HG02610 (cell line): ENCODE data around the gene SULT1E1.
"Not testable (repeated sequence)": the region's sequence is repeated elsewhere in the genome, so short reads cannot be mapped to it uniquely, and the experiment has no call there.

Experiments used
- ATAC-seq: cut with Tn5 transposase; IDR thresholded peaks from one replicate; pipeline ENCODE4 v1.9.1; 2021; ENCODE audit warnings: mild to moderate bottlenecking, moderate library complexity; ENCODE audit not compliant: unreplicated experiment

SULT1E1 gene

GRCh38 chr4:69848028-69848427, 11.9 kb downstream of the SULT1E1 start:
- ATAC-seq: peak; percentile 43

DNA sequence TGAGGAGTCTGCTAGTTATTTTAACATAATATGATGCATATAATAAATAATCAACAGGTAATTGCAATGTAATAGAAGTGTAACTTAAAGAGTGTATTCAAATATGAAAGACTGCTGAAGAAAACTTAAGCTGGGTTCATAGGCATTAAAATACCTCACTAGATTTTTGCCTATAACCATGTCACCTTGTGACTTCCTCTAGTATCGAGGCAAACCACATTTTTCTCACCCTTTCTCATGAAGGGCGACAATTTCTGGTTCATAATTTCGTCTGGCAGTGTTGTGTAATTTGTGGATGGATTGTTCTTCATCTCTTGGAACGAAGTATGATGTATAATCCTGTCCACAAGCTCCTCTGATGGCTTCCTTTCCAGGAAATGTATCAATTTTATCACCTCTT, 16.0 kb downstream of the SULT1E1 start:
- ATAC-seq: peak; percentile 77

DNA sequence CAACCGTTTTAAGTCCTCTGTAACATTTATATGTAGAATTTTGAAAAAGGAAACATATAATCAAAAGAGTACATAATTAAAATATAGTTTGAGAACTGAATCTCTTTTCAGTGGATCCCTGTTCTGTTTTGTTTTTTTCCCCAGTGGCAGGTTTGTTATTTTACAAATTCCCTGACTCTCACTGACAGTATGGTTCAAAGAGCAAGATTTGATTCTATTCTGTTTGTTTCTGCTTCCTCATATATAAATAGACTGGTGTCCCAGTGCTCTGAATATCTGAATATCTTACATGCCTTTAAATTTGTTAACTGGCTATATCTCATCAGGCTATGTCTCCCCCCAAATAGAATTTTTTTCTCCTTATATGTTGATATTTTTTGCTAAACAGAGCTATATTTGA, 16.6 kb downstream of the SULT1E1 start:
- no peak for ATAC-seq

DNA sequence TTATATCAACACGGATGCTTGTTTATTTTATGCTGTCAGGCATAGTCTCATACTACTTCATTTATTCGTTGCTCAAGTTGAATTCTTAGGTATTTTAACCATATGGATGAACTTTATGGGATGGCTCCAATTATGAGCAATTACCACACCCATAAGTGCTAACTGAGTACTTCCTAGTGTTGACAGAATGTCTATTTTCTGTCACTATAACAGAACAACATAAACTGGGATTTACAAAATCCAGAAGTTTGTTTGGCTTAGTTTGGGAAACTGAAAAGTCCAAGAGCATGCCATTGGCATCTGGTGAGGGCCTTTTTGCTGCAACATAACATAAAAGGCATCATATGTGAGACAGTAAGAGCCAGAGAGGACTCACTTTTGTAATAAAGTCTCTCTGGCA, 21.0 kb downstream of the SULT1E1 start:
- ATAC-seq: no peak

DNA sequence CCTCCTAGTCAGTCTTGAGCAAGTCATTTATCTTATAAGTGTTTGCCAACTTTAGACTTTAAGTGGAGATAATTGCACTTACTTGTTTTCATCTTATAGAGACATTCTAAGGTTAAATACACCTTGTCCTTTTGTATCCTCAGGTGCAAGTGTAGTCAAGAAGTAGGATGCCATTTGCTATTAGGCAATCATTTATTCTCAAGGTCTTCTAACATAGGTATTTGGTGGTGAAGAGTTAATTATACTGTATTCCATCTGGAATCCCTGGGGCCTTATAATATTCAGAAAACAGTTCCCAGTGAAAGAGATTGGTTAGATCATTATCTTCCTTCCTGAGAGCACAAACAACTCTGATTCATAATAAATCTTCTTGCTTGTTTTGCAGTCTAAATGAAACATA, 23.7 kb downstream of the SULT1E1 start:
- ATAC-seq: no peak

- no peak for ATAC-seq
These were observed 24.2 kb downstream of the SULT1E1 start for GRCh38 chr4:69835766-69836165.

- no peak for ATAC-seq
These were observed 26.7 kb downstream of the SULT1E1 start for GRCh38 chr4:69833251-69833650.

- ATAC-seq: peak; percentile 38
These were observed 27.5 kb downstream of the SULT1E1 start for GRCh38 chr4:69832326-69833030.

DNA sequence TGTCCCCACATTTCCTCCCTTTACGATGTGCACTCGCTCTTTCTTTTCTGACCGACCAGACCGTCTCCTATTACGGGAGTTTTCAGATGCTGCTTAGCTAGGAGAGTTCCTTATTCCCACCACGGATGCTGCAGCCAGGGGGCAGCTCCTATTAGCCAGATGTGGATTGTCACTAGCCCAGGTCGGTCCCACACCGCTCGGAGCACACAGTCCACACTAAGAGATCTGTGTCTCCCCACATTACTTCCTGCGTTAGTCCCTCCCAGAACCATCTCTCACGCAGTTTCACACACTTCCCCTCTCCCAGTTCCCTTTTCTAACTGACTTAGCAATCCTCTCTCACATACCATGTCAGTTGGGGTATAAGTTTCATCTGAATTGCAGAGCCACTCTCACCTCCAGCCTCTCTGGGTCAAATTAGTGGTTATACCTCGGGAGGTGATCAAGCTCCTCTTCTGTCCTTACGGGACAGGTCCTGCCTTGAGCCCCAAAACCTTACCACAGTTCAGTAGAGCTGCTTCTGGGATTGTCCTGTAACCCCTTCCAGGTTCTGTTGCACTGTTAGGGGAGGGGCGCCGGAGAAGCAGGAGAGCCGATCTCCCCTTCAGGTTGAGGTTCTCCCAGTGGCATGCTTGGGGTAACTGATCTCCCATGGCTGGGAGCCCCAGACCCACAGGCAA, 28.2 kb downstream of the SULT1E1 start:
- ATAC-seq: peak; percentile 95

DNA sequence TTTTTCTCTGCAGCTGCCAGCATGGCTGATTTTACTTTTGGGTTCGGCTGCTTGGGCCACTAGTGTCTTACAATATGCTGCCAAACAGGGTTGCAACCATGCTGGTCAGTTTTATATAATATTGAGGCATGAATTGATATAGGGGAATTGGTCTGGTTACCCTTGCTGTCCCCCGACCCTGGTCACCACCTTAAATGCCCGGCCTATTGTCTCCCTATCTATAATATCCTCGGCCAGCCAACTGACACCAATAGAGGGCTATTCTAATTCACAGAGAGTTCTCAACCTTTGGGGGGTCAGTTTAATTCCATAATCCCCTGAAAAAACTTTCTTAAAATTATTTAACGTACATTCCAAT, 28.7 kb downstream of the SULT1E1 start:
- ATAC-seq: no peak

GRCh38 chr4:69830560-69831269, 29.2 kb downstream of the SULT1E1 start:
- peak; percentile 17 for ATAC-seq

DNA sequence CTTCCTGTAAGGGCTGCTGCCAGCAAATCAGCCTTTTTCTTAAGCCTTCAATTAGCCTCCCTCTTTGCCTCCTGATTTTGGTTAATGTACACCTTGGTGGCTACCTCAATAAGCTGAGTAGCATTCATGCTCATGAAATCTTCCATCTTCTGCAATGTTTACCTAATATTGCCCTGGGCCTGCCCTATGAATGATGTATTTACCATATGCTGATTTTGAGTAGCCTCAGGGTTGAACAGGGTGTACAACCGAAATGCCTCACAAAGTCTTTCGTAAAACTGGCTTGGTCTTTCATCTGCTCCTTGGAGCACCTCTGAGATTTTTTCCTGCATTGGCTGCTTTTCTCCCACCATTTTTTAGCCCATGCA, 29.8 kb downstream of the SULT1E1 start:
- ATAC-seq: no peak

DNA sequence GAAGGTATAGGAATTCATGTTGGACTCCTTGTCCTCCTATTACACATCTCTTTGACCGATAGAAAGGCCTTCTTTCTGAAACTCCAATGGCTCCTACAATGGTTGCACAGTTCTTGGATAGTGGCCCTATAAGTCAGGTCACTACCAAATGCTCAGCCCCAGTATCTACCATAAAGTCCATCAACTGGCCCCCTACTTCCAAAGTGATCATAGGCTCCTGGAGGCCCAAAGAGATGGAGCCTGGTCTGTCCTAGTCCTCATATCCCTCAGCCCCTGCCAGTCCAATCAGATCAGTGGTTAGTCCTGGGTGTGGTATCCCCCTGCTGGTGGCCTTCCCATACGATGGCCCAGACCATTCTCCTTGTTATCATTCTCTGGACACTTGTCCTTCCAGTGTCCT, 30.3 kb downstream of the SULT1E1 start:
- ATAC-seq: no peak

DNA sequence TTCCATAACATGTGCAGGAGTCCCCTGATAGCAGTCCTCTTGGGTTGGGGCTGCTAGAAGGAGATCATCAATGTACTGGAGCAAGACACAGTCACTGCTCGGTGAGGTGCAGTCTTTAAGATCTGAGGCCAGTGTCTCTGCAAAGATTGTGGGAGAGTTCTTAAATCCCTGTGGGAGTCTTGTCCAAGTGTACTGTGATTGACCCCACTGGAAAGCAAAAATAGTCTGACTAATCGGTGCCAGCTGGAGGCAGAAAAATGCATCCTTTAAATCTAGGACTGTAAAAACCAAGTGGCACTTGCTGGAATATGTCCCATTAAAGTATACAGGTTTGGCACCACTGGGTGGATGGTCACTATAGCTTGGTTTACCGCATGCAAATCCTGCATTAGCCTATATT, 31.1 kb downstream of the SULT1E1 start:
- no peak for ATAC-seq

- not testable (repeated sequence) for ATAC-seq
These were observed 34.9 kb downstream of the SULT1E1 start for GRCh38 chr4:69825056-69825455.

DNA sequence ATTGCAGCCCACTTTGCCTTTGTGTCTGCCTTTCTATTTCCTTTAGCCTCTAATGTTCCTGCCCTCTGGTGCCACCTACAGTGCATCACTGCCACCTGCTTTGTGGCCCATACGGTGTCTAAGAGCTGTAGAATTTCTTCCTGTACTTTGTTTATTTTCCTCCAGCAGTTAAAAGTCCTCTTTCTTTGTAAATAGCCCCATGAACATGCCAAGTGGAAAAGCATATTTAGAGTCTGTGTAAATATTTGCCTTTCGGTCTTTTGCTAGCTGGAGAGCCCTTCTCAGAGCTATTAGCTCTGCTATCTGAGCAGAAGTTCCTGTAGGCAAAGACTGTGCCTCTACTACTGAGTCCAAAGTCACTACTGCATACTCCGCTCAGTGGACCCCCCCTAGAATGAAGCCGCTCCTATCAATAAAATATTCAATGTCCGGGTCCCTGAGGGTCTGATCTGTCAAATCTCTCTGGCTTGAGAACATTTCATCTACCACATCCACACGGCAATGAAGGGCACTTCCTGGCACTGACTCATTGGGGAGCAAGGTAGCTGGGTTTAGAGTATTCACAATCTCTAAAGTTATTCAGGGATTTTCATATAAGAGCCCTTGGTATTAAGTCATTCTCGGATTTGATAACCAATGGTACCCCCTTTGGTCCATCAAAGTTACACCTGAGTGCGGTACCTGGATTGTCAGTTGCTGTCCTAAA, 36.3 kb downstream of the SULT1E1 start:
- ATAC-seq: peak; percentile 94

GRCh38 chr4:69823048-69823447, 36.9 kb downstream of the SULT1E1 start:
- ATAC-seq: no peak

- no peak for ATAC-seq
These were observed 37.7 kb downstream of the SULT1E1 start for GRCh38 chr4:69822198-69822597.

- ATAC-seq: no peak
These were observed 41.8 kb downstream of the SULT1E1 start for GRCh38 chr4:69818060-69818639.

- no peak for ATAC-seq
These were observed 43.7 kb downstream of the SULT1E1 start for GRCh38 chr4:69816236-69816635.

- no peak for ATAC-seq
These were observed 46.3 kb downstream of the SULT1E1 start for GRCh38 chr4:69813628-69814027.
